PC-9 (cell line): Measurements from ENCODE around the gene FCN2. TPM values are rescaled to one million over a fixed set of nuclear protein-coding genes. Genes with fewer than 3 reads are reported as not detected.

ENCODE experiments used
- BruUV-seq: library from RNA; stranded (reverse); fragments of 400-500 nt; replicated peaks from 2 replicates; lab custom pipeline; 2021; lab: Mats Ljungman, UMichigan
- CTCF ChIA-PET: fragments of 300-600 bp; sonication (Branson Sonifier 250); formaldehyde crosslinking; loops from one replicate; lab custom pipeline; 2022; ENCODE audit warnings: antibody characterized with exemption; lab: Charles Lee
- POLR2A ChIA-PET: fragments of 300-600 bp; sonication (Branson Sonifier 250); formaldehyde crosslinking; loops from one replicate; lab custom pipeline; 2022; ENCODE audit warnings: antibody characterized with exemption; ENCODE audit not compliant: unreplicated experiment; lab: Charles Lee
- DNase-seq, 2 experiments: peaks; one replicate each; pipeline versions ENCODE4 v3.0.0 to v3.0.0-alpha.2; 2015 to 2022; ENCODE audit warnings: mixed read lengths in 1 of 2
- H2AFZ ChIP-seq: fragments of 200-600 bp; sonication (generic); 2 replicates; pipeline ENCODE4 v1.8.1; 2017; ENCODE audit warnings: antibody characterized with exemption
- H3F3A ChIP-seq: fragments of 200-600 bp; sonication (generic); 2 replicates; pipeline ENCODE4 v1.8.1; 2017; ENCODE audit warnings: antibody characterized with exemption, mild to moderate bottlenecking, low read depth; ENCODE audit not compliant: insufficient read depth
- H3K27ac ChIP-seq: fragments of 200-600 bp; sonication (generic); 2 replicates; pipeline ENCODE4 v1.6.1; 2016; ENCODE audit warnings: mixed run types
- H3K27me3 ChIP-seq: fragments of 200-600 bp; sonication (generic); 2 replicates; pipeline ENCODE4 v1.6.1; 2016; ENCODE audit warnings: low read depth, mixed run types; ENCODE audit not compliant: insufficient read depth
- H3K36me3 ChIP-seq: fragments of 200-600 bp; sonication (generic); 2 replicates; pipeline ENCODE4 v1.6.1; 2016; ENCODE audit warnings: low read depth, mixed run types
- H3K4me1 ChIP-seq: fragments of 200-600 bp; sonication (generic); replicated peaks from 2 replicates; pipeline ENCODE4 v1.6.1; 2016; ENCODE audit warnings: mixed run types; ENCODE audit not compliant: insufficient read depth
- H3K4me2 ChIP-seq: fragments of 200-600 bp; sonication (generic); 2 replicates; pipeline ENCODE4 v1.6.1; 2017; ENCODE audit warnings: mixed run types
- H3K4me3 ChIP-seq: fragments of 200-600 bp; sonication (generic); 2 replicates; pipeline ENCODE4 v1.6.1; 2016; ENCODE audit warnings: mixed run types
- H3K79me2 ChIP-seq: fragments of 200-600 bp; sonication (generic); 2 replicates; pipeline ENCODE4 v1.6.1; 2017; ENCODE audit warnings: low read depth, mixed run types
- H3K9me2 ChIP-seq: fragments of 200-600 bp; sonication (generic); 2 replicates; pipeline ENCODE4 v1.8.1; 2017; ENCODE audit warnings: mild to moderate bottlenecking; ENCODE audit not compliant: insufficient read depth
- H3K9me3 ChIP-seq: fragments of 200-600 bp; sonication (generic); 2 replicates; pipeline ENCODE4 v1.8.1; 2016; ENCODE audit warnings: low read depth; ENCODE audit not compliant: insufficient read depth
- H4K20me1 ChIP-seq: fragments of 200-600 bp; sonication (generic); 2 replicates; pipeline ENCODE4 v1.8.1; 2017; ENCODE audit not compliant: insufficient read depth
- EZH2 ChIP-seq: fragments of 200-600 bp; sonication (generic); IDR thresholded peaks from 2 replicates; pipeline ENCODE4 v1.8.0; 2017; ENCODE audit warnings: antibody characterized with exemption, low read depth
- intact Hi-C: fragments of 100-400 bp; cut with micrococcal nuclease; formaldehyde crosslinking; loops from one replicate; pipeline ENCODE4 v1.10.0; 2022; ENCODE audit not compliant: unreplicated experiment
- total RNA-seq: library from RNA; stranded (reverse); gene quantifications from 2 replicates; pipeline ENCODE4 v1.2.3, GENCODE V29; 2021
- TF ChIP-seq, protein P1 (sequence below): fragments of 200-600 bp; sonication (generic); conservative IDR thresholded peaks from 2 replicates; pipeline ENCODE4 v1.6.1; 2017; ENCODE audit warnings: mixed run types, antibody characterized with exemption, mild to moderate bottlenecking, moderate library complexity

The FCN2 gene
- total RNA-seq, 1 experiment from 2014 or later, result not detected

DNA sequence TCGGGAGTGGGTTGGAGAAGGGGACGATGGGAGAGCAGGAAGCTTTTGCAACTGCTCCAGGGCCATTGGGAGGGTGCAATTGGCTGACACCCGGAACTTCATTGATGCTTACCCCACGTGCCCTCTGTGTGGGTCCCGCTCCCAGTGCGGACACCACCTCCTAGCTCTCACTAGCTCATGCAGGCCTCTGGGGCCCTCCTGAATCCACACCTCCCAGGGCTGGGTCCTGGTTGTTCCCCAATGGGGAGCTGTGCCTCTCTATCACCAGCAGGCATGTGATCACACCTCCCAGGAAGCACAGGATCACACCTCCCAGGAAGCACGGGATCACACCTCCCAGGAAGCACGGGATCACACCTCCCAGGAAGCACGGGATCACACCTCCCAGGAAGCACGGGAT lies 32.1 kb upstream of the FCN2 start:
- Histone ChIP-seq H3F3A (no peaks in the 10 kb centered on the region), H2AFZ (no peak overlapping the region), H3K9me3 (no peaks in the 10 kb centered on the region), H3K4me2 (no peak overlapping the region), H3K4me3 (no peak overlapping the region), H3K36me3 (no peaks in the 10 kb centered on the region), H3K27ac (no peak overlapping the region), H3K27me3 (peaks cover 24% of the 10 kb centered on the region), H4K20me1 (no peaks in the 10 kb centered on the region), H3K79me2 (no peaks in the 10 kb centered on the region), H3K4me1 (no peaks in the 10 kb centered on the region), H3K9me2 (no peaks in the 10 kb centered on the region)
- POLR2A ChIA-PET, result interaction anchor here (0.6 kb wide), 1 partner anchor 246 kb away, joined by 3 read pairs; no protein-coding TSS in a partner anchor
- no TSS peak for BruUV-seq
- no peak for DNase-seq
- CTCF ChIA-PET, result interaction anchor here (0.6 kb wide), 1 partner anchor 493 kb away, joined by 12 read pairs; no protein-coding TSS in a partner anchor
- TF ChIP-seq, protein P1, sequence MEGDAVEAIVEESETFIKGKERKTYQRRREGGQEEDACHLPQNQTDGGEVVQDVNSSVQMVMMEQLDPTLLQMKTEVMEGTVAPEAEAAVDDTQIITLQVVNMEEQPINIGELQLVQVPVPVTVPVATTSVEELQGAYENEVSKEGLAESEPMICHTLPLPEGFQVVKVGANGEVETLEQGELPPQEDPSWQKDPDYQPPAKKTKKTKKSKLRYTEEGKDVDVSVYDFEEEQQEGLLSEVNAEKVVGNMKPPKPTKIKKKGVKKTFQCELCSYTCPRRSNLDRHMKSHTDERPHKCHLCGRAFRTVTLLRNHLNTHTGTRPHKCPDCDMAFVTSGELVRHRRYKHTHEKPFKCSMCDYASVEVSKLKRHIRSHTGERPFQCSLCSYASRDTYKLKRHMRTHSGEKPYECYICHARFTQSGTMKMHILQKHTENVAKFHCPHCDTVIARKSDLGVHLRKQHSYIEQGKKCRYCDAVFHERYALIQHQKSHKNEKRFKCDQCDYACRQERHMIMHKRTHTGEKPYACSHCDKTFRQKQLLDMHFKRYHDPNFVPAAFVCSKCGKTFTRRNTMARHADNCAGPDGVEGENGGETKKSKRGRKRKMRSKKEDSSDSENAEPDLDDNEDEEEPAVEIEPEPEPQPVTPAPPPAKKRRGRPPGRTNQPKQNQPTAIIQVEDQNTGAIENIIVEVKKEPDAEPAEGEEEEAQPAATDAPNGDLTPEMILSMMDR, result no peak
- no peak for TF ChIP-seq EZH2
- intact Hi-C loops, result no loop called here

DNA sequence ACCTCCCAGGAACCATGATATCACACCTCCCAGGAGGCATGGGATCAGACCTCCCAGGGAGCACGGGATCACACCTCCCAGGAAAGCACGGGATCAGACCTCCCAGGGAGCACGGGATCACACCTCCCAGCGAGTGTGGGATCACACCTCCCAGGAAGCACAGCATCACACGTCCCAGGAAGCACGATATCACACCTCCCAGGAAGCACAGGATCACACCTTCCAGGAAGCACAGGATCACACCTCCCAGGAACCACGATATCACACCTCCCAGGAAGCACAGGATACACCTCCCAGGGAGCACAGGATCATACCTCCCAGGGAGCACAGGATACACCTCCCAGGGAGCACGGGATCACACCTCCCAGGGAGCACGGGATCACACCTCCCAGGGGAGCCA lies 30.0 kb upstream of the FCN2 start:
- intact Hi-C loops, result no loop called here
- POLR2A ChIA-PET, result no interaction called here
- no peak overlapping the region for H2AFZ ChIP-seq
- H3K27me3 ChIP-seq, result peaks cover 22% of the 10 kb centered on the region
- H3K4me2 ChIP-seq, result no peak overlapping the region
- no peaks in the 10 kb centered on the region for H4K20me1 ChIP-seq
- no peak for DNase-seq
- no peak overlapping the region for H3K27ac ChIP-seq
- no peaks in the 10 kb centered on the region for H3K9me3 ChIP-seq
- no peaks in the 10 kb centered on the region for H3K9me2 ChIP-seq
- H3K79me2 ChIP-seq, result no peaks in the 10 kb centered on the region
- no peak overlapping the region for H3K4me3 ChIP-seq
- TF ChIP-seq EZH2, result no peak
- no peaks in the 10 kb centered on the region for H3F3A ChIP-seq
- no TSS peak for BruUV-seq
- H3K4me1 ChIP-seq, result no peaks in the 10 kb centered on the region
- CTCF ChIA-PET, result no interaction called here
- no peaks in the 10 kb centered on the region for H3K36me3 ChIP-seq

DNA sequence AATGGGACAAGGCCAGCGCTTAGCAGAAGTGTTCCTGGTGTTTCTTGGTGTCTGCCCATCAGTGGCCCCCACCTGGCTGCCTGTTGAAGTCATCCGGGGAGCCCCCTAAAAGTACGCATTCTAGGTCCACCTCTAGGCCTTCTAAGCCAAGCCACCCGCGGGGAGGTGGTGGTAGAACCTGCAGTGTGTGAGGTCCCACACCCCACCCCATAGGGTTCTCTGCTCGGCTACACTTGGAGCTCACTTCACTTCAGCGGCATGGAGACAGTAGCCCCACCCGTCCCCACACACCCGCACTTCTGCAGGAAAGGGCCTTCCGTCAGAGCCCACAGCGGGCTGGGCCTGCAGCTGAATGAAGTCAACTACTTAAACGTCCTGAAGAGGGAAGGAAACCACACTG lies 29.6 kb upstream of the FCN2 start:
- intact Hi-C loops, result no loop called here

More for the DNA sequence above, 29.6 kb upstream of the FCN2 start:
- Histone ChIP-seq H3K4me3 (no peak overlapping the region), H3K4me1 (no peaks in the 10 kb centered on the region), H3K4me2 (no peak overlapping the region), H3K27ac (no peak overlapping the region), H3K9me2 (no peaks in the 10 kb centered on the region), H3K9me3 (no peaks in the 10 kb centered on the region), H3K36me3 (no peaks in the 10 kb centered on the region), H4K20me1 (no peaks in the 10 kb centered on the region), H3F3A (no peaks in the 10 kb centered on the region), H2AFZ (no peak overlapping the region), H3K27me3 (peaks cover 23% of the 10 kb centered on the region), H3K79me2 (no peaks in the 10 kb centered on the region)
- DNase-seq, result no peak
- no TSS peak for BruUV-seq
- CTCF ChIA-PET, result no interaction called here
- TF ChIP-seq, protein P1, result no peak
- TF ChIP-seq EZH2, result no peak
- POLR2A ChIA-PET, result no interaction called here
